AG08395 (cell line): Measurements from ENCODE around the gene TMEM163.

Source experiments
- DNase-seq: peaks from one replicate; pipeline ENCODE4 v3.0.0; 2012; ENCODE audit warnings: mixed read lengths, low spot score

TMEM163 gene

GRCh38 chr2:134433469-134433868, 285.3 kb downstream of the TMEM163 start:
- no peak for DNase-seq

GRCh38 chr2:134432435-134432883, 286.3 kb downstream of the TMEM163 start:
- no peak for DNase-seq

GRCh38 chr2:134431838-134432434, 286.9 kb downstream of the TMEM163 start:
- DNase-seq, result peak; percentile 50

- DNase-seq, result no peak
Observed at GRCh38 chr2:134429886-134430285, 288.9 kb downstream of the TMEM163 start.

- DNase-seq, result no peak
Observed at GRCh38 chr2:134426721-134427120, 292.1 kb downstream of the TMEM163 start.

GRCh38 chr2:134425724-134426496, 292.9 kb downstream of the TMEM163 start:
- no peak for DNase-seq

- DNase-seq, result no peak
Observed at GRCh38 chr2:134421556-134422328, 297.1 kb downstream of the TMEM163 start.

- DNase-seq, result no peak
Observed at GRCh38 chr2:134420920-134421319, 297.9 kb downstream of the TMEM163 start.

- DNase-seq, result no peak
Observed at GRCh38 chr2:134420259-134420658, 298.5 kb downstream of the TMEM163 start.

- no peak for DNase-seq
Observed at GRCh38 chr2:134417968-134418582, 300.7 kb downstream of the TMEM163 start.

- no peak for DNase-seq
Observed at GRCh38 chr2:134416637-134417036, 302.2 kb downstream of the TMEM163 start.

GRCh38 chr2:134416018-134416417, 302.8 kb downstream of the TMEM163 start:
- DNase-seq, result no peak

GRCh38 chr2:134413912-134414311, 304.9 kb downstream of the TMEM163 start:
- no peak for DNase-seq

GRCh38 chr2:134413430-134413829, 305.4 kb downstream of the TMEM163 start:
- no peak for DNase-seq

GRCh38 chr2:134412639-134412999, 306.2 kb downstream of the TMEM163 start:
- DNase-seq, result no peak

- peak; percentile 89 for DNase-seq
Observed at GRCh38 chr2:134411828-134412638, 306.8 kb downstream of the TMEM163 start.

GRCh38 chr2:134411279-134411827, 307.4 kb downstream of the TMEM163 start:
- DNase-seq, result no peak

- peak; percentile 21 for DNase-seq
Observed at GRCh38 chr2:134410831-134411231, 308.0 kb downstream of the TMEM163 start.

GRCh38 chr2:134410006-134410405, 308.8 kb downstream of the TMEM163 start:
- no peak for DNase-seq

- no peak for DNase-seq
Observed at GRCh38 chr2:134408791-134409190, 310.0 kb downstream of the TMEM163 start.

GRCh38 chr2:134408386-134408785, 310.4 kb downstream of the TMEM163 start:
- peak; percentile 31 for DNase-seq
